GM18499 (cell line): ENCODE data around the gene PGF.

ENCODE experiments used
- ATAC-seq: cut with Tn5 transposase; IDR thresholded peaks from one replicate; pipeline ENCODE4 v1.9.1; 2021; ENCODE audit warnings: moderate number of reproducible peaks; ENCODE audit not compliant: insufficient read depth, unreplicated experiment

PGF gene

GRCh38 chr14:74907744-74908143, 47.7 kb downstream of the PGF start:
- ATAC-seq, result no peak

GRCh38 chr14:74906925-74907521, 48.4 kb downstream of the PGF start:
- ATAC-seq, result no peak

- ATAC-seq, result no peak
These were observed 49.7 kb downstream of the PGF start for GRCh38 chr14:74905595-74906142.

GRCh38 chr14:74904635-74905503, 50.5 kb downstream of the PGF start:
- no peak for ATAC-seq

- ATAC-seq, result no peak
These were observed 52.3 kb downstream of the PGF start for GRCh38 chr14:74902941-74903705.

GRCh38 chr14:74898694-74899093, 56.7 kb downstream of the PGF start:
- ATAC-seq, result no peak

GRCh38 chr14:74898083-74898482, 57.3 kb downstream of the PGF start:
- ATAC-seq, result no peak

GRCh38 chr14:74897642-74898041, 57.8 kb downstream of the PGF start:
- ATAC-seq, result no peak

- no peak for ATAC-seq
These were observed 59.0 kb downstream of the PGF start for GRCh38 chr14:74896400-74896799.

- no peak for ATAC-seq
These were observed 61.7 kb downstream of the PGF start for GRCh38 chr14:74893614-74894091.

GRCh38 chr14:74892745-74893144, 62.7 kb downstream of the PGF start:
- no peak for ATAC-seq

GRCh38 chr14:74891870-74892269, 63.5 kb downstream of the PGF start:
- ATAC-seq, result no peak
